Adipose tissue (tissue), 3 donors: ENCODE data around the gene RPLP2. TPM values are rescaled to one million over a fixed set of nuclear protein-coding genes. Genes with fewer than 3 reads are reported as not detected.

ENCODE experiments used
- H3K27ac ChIP-seq: one replicate; pipeline ENCODE4 v1.5.1; 2013; ENCODE audit warnings: low read depth, low read length
- WGBS, 3 donors: extraction: QIAGEN DNeasy Blood & Tissue Kit; methylation state at CpG; one replicate each; pipeline ENCODE4 v1.1.7; 2013; 5-methylcytosine and 5-hydroxymethylcytosine counted together
- polyA plus RNA-seq, 3 donors: library from polyadenylated mRNA; stranded (reverse); fragments of 200-250 nt; gene quantifications; one replicate each; pipeline ENCODE4 v1.2.3, GENCODE V29; 2013
- donor health status: healthy with polysubstance abuse.
- donor health status: Bipolar disorder and iron deficiency.
- donor health status: healthy.

Gene RPLP2
- polyA plus RNA-seq, 3 donors: 1,158 to 3,822 (median 2,898) TPM

DNA sequence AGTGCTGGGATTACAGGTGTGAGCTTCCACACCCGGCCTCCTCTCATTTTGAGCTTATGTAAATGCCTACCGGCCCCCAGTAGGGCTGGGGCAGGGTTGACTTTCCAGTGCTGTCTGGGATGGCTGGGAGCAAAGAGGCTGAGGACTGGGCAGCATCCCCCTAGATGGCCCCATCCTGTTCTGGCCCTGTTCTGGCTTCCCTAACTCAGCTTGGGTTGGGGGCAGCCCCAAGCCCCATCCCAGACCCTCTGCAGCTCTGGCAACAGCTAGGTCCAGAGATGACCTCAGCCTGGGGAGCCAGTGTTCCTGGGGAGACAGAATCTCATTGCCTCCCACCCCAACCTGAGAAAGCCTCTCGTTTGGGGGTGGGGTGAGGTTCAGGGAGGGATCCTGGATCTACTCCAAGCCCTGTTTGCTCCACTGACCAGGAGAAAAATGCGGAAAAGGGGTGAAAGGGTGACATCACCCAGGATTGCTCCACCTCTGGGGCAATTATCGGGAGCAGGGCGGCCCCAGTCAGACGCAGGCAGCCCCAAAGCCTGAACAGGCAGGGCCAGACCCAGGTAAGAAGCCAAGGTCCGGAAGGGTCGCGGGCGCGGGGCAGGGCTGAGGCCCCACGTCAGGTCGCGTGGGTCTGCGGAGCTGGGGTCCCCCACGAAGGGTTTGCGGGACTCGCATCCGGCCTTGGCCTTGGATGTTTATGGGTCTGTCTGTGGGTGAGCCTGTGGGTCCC lies 8.8 kb downstream of the RPLP2 start, which contains the start of gene PNPLA2:
Gene PNPLA2, plus strand, starts transcription at position 519 of the 733 bp plus-strand sequence. CDS start 805 bp downstream, outside the sequence.
- WGBS, 3 donors: 11 to 20% (median 18%) methylated on average over 20 of the region's 20 CpGs
- peak within 1 kb of the TSS; percentile 4 for H3K27ac ChIP-seq

DNA sequence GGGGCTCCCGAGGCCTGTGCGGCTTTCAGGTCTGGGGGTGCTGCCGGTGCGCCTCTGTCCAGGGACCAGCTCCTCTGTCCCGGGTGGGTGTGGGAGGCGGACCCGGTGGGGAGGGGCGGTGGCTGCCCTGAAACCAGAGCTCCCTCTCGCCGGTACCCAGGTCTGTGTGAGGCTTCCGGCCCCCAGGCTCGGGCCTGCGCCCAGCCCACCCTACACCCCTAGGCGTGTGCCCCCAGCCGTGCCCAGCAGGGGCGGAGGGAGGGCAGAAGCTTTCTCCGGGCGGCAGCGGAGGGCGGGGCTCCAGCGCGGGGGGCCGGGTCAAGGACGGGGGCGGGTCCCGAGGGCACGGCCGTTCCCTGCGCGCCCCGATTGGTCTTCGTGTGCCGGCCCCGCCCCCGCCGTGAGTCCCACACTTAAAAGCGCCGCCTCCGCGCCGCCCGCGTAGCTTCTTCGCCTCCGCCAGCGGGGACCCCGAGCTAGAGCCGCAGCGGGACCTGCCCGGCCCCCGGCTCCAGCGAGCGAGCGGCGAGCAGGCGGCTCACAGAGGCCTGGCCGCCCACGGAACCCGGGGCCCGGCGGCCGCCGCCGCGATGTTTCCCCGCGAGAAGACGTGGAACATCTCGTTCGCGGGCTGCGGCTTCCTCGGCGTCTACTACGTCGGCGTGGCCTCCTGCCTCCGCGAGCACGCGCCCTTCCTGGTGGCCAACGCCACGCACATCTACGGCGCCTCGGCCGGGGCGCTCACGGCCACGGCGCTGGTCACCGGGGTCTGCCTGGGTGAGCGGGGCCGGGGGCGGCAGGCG lies 9.6 kb downstream of the RPLP2 start:
- WGBS, 3 donors: 0 to 1% (median 1%) methylated on average over 53 to 96 of the region's 96 CpGs

DNA sequence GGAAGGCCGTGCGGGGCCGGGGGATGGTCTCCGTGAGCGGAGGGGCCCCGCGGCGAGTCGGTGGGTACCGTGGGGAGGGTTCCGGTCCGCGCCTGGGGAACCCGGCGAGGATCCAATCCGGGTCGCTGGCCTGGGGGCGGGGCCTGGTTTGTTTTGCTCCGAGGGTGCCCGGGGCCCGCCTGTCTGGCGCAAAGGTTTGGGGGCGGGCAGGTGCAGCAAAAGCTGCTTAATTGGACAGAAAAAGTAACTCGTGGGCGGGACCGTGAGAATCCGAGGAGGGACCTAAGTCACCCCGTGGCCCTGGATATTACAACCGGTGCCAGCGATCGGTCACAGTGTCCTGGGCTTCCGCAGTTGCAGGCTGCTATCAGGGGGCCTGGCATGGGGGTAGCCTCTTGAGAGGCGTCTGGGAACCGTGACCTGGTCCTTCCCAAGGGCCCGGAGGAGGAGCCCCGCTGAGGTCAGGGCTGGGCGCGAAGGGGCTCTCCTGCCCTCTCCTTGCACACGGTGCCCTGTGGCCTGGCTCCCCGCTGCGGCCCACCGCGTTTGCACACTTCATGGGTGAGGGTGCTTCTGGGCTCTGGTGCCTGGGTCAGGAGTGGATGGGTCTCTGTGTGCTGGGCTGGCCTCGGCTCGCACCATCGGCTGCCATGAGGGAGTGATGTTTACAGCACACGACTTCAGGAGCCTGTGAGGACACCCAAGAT lies 10.3 kb downstream of the RPLP2 start:
- WGBS, 3 donors: 1 to 2% (median 2%) methylated on average over 45 to 47 of the region's 47 CpGs
- H3K27ac ChIP-seq: no peak overlapping the region

More for the DNA sequence above, 9.6 kb downstream of the RPLP2 start:
- peak overlapping the region; percentile 4 for H3K27ac ChIP-seq

DNA sequence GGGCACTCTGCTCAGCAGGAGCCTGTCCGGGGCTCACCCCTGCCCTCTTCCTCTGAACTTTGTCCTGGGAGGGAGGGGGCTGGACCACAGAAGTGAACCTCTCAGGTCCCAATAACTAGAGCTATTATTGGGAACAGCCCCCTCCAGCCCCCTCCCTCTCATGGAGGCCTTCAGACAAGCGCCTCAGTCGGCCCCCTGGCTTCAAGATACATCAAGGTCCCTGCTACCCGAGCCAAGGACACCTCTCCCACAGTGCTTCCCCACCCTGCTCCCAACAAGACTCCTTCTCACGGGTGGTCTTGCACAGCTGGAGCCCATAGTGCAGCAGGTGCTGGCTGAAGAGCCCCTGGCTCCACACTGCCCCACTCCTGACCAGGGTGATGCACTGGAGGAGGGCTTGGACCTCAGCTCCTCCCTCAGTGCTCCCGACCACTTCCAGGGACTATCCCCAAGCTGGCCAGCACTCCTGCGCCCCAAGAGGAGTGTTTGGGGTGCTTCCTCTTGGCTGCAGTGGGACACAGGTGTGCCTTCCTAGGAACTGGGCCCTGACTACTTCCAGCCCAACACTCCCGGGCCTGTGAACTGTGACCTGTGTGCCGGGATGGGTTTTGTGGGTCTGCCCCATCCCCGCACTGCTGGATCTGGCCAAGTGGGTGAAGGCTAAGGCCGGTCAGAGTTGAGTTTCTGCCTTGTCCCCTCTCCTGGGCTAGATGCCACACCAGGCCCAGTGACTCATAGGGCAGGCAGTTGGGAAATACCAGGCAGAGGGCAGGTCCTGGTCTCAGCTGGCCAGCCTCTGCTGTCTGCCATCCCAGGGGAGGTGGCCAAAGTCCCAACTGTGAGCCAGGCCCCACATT lies 11.1 kb downstream of the RPLP2 start:
- 19 to 47% (median 42%) methylated on average over 10 to 11 of the region's 11 CpGs for whole genome bisulfite sequencing, 3 donors
- no peak overlapping the region for H3K27ac ChIP-seq

DNA sequence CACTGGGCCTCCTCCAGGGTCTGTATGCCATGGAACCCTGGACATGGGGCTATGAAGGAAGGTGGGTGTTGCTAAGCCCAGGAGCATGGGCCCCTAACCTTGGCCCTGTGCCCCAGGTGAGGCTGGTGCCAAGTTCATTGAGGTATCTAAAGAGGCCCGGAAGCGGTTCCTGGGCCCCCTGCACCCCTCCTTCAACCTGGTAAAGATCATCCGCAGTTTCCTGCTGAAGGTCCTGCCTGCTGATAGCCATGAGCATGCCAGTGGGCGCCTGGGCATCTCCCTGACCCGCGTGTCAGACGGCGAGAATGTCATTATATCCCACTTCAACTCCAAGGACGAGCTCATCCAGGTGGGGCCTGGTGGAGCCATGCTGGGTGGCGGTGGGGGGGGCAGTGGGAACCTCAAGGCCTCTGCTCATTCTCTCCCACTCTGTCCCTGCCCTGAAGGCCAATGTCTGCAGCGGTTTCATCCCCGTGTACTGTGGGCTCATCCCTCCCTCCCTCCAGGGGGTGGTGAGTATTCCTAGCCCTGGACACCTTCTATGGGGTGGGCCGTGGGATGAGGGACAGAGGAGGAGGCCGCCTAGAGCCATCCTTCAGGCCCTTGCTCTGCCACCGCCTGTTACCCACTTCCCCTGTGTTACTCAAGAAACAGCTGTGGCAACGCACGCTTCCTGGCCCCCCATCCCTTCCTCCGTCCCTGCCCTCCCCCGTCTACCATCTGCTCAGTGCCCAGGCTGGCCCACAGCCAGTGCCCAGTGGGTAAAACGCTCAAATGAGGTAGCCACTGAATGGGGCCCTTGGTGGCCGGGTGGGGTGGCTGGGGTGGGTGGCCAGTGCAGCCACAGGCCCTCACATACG lies 12.0 kb downstream of the RPLP2 start:
- 34 to 55% (median 53%) methylated on average over 22 of the region's 22 CpGs for WGBS, 3 donors
- H3K27ac ChIP-seq: no peak overlapping the region

DNA sequence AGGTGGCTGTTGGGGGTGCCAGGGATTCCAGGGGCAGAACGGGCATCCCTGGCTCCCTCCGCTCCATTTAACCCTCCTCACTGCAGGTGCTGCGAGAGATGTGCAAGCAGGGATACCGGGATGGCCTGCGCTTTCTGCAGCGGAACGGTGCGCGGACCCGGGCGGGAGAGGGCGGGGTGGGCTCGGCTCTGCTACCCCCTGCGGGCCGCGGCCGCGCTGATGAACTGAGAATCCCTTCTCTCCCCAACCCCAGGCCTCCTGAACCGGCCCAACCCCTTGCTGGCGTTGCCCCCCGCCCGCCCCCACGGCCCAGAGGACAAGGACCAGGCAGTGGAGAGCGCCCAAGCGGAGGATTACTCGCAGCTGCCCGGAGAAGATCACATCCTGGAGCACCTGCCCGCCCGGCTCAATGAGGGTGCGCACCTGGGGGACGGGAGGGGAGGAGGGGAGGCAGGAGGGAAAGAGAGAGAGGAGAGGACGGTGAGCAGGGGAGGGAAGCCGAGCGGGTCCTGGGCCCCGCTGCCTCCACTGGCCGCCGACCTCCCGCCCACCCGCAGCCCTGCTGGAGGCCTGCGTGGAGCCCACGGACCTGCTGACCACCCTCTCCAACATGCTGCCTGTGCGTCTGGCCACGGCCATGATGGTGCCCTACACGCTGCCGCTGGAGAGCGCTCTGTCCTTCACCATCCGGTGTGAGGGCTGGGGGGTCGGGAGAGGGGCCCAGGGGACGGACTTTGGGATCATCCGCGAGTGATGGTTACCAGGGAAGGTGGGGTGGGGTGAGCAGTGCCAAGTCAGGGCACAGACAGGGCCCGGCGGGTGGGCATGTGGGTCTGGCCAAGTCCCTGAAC lies 13.9 kb downstream of the RPLP2 start:
- no peak overlapping the region for H3K27ac ChIP-seq
- WGBS, 3 donors: 42 to 89% (median 88%) methylated on average over 42 to 53 of the region's 53 CpGs

DNA sequence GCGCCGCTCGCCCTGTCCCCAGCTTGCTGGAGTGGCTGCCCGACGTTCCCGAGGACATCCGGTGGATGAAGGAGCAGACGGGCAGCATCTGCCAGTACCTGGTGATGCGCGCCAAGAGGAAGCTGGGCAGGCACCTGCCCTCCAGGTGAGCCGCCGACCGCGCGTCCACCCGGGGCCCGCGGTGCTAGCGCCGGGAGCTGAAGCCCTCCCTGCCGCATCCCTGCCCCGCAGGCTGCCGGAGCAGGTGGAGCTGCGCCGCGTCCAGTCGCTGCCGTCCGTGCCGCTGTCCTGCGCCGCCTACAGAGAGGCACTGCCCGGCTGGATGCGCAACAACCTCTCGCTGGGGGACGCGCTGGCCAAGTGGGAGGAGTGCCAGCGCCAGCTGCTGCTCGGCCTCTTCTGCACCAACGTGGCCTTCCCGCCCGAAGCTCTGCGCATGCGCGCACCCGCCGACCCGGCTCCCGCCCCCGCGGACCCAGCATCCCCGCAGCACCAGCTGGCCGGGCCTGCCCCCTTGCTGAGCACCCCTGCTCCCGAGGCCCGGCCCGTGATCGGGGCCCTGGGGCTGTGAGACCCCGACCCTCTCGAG lies 14.6 kb downstream of the RPLP2 start:
- no peak overlapping the region for H3K27ac ChIP-seq
- WGBS, 3 donors: 34 to 88% (median 86%) methylated on average over 45 to 59 of the region's 59 CpGs

DNA sequence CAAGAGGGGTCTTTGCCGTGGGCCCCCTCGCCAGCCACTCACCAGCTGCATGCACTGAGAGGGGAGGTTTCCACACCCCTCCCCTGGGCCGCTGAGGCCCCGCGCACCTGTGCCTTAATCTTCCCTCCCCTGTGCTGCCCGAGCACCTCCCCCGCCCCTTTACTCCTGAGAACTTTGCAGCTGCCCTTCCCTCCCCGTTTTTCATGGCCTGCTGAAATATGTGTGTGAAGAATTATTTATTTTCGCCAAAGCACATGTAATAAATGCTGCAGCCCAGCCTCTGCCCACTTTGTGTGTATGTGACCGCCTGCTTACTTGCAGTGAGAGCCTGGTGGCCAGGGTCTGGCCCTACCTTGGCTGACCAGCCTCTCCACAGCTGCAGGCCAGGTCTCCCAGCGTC lies 15.2 kb downstream of the RPLP2 start:
- WGBS, 3 donors: 31 to 84% (median 78%) methylated on average over 11 of the region's 11 CpGs
- H3K27ac ChIP-seq: no peak overlapping the region

DNA sequence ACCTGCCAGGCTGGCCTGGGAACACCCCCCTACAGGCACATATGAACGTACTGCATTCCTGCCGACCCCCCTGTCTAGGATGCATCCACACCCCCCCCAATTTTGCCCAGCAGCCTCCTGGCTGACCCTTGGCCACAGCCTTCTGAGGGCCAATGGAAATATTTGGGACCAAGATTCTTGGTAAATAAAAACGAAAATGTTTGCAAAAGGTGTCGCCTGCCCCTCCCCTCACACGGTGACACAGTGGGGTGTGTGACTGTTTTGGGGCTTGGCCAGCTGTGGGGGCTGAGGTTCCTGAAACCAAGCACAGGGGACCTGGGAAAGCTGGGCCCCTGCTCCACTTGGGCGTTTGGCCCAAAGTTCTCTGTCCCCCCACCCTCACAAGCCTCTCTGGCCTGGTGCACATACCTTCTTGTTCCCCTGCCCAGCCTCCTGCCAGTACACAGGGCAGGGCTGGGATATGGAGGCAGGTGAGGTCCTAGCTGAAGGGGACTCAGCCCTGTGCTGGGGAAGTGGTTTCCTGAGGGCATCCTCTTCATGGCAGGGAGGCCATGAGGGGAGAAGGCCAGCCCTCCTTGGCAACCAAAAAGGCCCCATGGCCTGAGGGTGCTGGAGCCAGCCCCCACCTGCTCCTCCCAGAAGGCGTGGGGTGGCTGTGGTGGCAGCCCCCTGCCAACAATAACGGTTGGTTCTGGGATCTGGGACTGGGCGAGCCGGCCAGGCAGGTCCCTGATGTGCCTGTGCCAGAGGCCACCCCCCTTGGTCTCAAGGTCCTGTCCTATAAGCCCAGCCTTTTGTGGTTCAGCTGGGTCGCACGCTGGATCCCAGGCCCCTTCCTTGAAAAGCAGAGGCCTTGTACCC lies 15.8 kb downstream of the RPLP2 start:
- H3K27ac ChIP-seq: no peak overlapping the region
- 30 to 76% (median 74%) methylated on average over 12 of the region's 12 CpGs for WGBS, 3 donors

DNA sequence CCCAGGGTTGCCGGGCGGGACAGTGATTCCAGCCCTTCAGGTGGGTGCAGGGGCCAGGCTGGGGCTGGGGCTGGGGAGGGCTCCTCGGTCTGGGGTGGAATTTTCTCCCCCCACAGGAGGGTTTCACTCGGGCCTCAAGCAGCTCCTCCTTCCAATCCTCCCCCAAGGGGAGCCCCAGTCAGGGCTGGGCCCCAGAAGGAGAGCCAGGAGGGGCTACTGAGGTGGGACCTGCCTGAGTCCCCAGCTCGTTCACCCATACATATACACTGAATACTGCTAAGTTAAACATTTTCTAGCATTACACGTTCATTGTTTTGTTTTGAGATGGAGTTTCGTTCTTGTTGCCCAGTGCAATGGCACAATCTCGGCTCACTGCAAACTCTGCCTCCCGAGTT lies 16.5 kb downstream of the RPLP2 start:
- no peak overlapping the region for H3K27ac ChIP-seq
- WGBS, 3 donors: 30 to 69% (median 58%) methylated on average over 9 of the region's 9 CpGs

DNA sequence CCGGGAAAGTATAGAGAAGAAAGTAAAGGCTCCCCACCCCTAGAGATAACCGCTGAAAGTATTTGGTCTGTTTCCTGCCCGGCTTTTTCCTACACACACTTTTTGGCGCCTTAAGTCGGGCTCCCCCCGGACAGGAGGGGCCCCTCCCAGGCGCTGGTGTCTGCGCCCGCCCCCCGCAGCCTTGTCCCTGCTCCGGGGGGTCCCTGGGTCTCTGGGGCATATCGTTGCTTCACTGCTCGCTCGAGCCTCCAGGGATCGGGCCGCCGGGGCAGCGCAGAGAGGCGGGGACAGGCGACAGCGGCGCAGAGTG lies 17.0 kb downstream of the RPLP2 start:
- WGBS, 3 donors: 0 to 2% (median 2%) methylated on average over 20 to 22 of the region's 22 CpGs
- no peak overlapping the region for H3K27ac ChIP-seq

DNA sequence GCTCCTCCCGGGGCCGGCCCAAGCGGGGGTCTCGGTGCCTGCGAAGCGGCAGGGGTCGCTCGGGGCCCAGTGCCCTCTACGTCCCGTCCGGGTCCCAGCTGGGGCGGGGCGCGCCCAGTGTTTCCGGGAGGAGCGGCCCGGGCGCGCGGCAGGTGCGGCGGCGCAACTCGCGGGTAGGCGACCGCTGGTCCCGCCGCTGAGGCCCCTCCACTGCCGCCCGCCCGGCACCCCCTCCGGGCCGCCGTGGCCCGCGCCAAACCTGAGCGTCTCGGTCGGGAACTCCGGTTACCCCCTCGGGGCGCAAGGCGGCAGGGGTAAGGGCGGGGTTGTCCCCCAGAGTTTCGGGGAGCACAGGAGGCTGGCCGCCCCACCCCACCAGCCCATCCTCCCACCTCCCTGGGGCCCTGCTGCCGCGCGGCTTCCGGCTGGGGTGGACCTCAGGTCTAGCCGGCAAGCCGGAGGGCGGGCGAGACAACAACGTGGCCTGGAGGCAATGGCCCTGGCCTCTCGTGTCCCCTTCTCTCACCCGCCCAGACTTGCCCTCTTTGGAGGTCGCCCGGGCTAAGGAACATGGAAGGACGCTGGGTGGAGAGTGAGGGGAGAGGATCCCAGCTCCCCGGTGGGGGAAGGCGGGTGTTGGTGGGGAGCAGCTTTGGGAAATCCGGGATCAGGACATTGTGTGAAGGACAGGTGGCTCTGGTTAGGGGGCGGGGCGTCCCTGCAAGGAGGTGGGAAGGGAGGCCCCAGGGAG lies 17.6 kb downstream of the RPLP2 start:
- WGBS, 3 donors: 2 to 5% (median 4%) methylated on average over 39 to 66 of the region's 66 CpGs
- H3K27ac ChIP-seq: no peak overlapping the region

DNA sequence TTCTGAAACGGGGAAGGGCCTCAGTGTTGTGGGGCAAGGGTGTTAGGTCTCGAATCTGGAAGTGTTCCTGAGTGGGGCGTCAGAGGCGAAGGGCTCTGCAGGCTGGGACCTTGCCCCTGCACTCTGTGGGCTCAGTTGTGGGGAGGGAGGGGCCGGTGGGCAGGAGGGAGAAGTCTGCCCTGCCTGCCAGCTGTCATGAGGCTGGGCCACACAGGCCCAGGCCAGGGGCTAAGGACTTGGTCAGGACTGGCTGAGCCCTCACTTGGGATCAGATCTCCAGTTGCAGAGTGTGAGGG lies 18.1 kb downstream of the RPLP2 start, which contains the start of gene CRACR2B:
Gene CRACR2B, plus strand, starts transcription at position 23 of the 296 bp plus-strand sequence. CDS start 689 bp downstream, outside the sequence.
- H3K27ac ChIP-seq: no peak within 1 kb of the TSS
- 24 to 35% (median 28%) methylated on average over 5 of the region's 5 CpGs for WGBS, 3 donors

DNA sequence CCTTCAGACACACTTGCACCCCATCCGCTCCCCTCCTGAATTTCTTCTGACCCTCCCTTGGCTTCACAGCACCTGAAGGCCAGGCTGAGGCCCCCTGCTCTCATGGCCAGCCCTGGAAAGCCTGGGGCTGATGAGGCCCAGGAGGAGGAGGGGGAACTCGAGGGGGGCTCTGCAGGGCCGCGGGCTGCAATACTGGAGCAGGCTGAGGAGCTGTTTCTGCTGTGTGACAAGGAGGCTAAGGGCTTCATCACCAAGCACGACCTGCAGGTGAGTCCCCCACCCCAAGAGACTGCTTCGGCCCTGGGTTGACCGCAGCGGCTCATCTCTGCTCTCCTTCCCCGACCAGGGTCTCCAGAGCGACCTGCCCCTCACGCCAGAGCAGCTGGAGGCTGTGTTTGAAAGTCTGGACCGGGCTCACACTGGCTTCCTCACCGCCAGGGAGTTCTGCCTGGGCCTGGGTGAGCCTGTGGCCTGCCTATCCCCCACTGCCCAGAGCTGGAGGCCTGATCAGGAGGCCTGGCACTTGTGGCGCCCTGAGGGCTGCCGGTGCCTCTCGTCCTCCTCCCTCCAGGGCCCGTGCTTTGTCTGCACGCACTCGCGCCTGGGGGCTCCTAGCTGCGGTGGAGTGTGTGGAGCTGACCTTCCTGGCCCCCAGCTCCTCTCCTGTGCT lies 18.9 kb downstream of the RPLP2 start:
- H3K27ac ChIP-seq: no peak overlapping the region

More for the DNA sequence above, 18.9 kb downstream of the RPLP2 start:
- WGBS, 3 donors: 44 to 52% (median 44%) methylated on average over 21 of the region's 21 CpGs
